Measurements from ENCODE around the gene PCYT1A. TPM values are rescaled to one million over a fixed set of nuclear protein-coding genes. Genes with fewer than 3 reads are reported as not detected.

The PCYT1A gene
- total RNA-seq, 4 donors from 2014 or later = 90.5 to 123 (median 99.0) TPM

GRCh38 chr3:196272826-196273225 is 14.7 kb downstream of the PCYT1A start:
- no peaks in the 10 kb centered on the region for H3K27me3 ChIP-seq
- peaks cover 11 to 20% of the 10 kb centered on the region in 2 donors for H3K4me1 ChIP-seq
- H3K4me3 ChIP-seq = peak overlapping the region in 1 of 4 donors; percentile 32
- peaks cover 0 to 17% of the 10 kb centered on the region in 2 donors for H3K36me3 ChIP-seq
- no peaks in the 10 kb centered on the region for H3K9me3 ChIP-seq
- in situ Hi-C loops (cut with MboI; ENCODE audit: low sequenced_read_pairs in 4 of 4) = no loop called here
- DNase-seq (peak in 1 of 2 donors; percentile 73), ATAC-seq (peak; percentile 47 to 84)
- TF ChIP-seq CTCF (IDR thresholded peaks at IDR 0.05 in 4 of 5, conservative IDR thresholded peaks at IDR 0.05 in 1 of 5) = no peak
- TF ChIP-seq POLR2A (IDR thresholded peaks at IDR 0.05) = no peak
- intact Hi-C loops (cut with DNase I; ENCODE audit: low total_unique reads) = no loop called here
- H3K27ac ChIP-seq = peak overlapping the region in 3 of 4 donors; percentile 41 to 80 (median 60)

DNA sequence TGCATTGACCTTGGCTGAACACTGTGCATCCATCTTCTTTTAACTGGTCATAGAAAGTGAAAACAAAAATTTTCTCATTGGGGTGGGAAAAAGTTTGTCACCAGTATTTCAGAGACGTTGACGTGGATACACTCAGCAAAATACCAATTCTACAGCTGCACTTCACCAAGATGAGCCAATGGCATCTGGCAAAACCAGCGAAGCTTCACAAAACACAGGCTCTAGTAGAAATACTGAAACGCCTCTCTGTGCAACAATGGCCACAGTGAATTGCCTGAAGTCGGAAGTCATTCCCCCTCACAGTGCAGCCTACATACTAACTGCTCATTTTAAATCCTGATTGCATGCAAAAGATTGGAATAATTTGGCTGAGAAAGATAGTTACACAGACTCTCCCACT is 17.0 kb downstream of the PCYT1A start:
- intact Hi-C loops (cut with DNase I; ENCODE audit: low total_unique reads) (no loop called here), in situ Hi-C loops (cut with MboI; ENCODE audit: low sequenced_read_pairs in 4 of 4) (no loop called here)
- peaks cover 0 to 39% of the 10 kb centered on the region in 2 donors for H3K36me3 ChIP-seq

GRCh38 chr3:196268284-196269163 is 19.0 kb downstream of the PCYT1A start:
- no peak for DNase-seq
- intact Hi-C loops (cut with DNase I; ENCODE audit: low total_unique reads) = no loop called here

More for the DNA sequence above, 17.0 kb downstream of the PCYT1A start:
- Histone ChIP-seq H3K4me1 (peaks cover 11 to 19% of the 10 kb centered on the region in 2 donors), H3K9me3 (no peaks in the 10 kb centered on the region), H3K27ac (no peak overlapping the region), H3K4me3 (no peak overlapping the region), H3K27me3 (no peaks in the 10 kb centered on the region)
- no peak for TF ChIP-seq CTCF (IDR thresholded peaks at IDR 0.05 in 4 of 5, conservative IDR thresholded peaks at IDR 0.05 in 1 of 5)
- TF ChIP-seq POLR2A (IDR thresholded peaks at IDR 0.05) = no peak
- no peak for ATAC-seq
- DNase-seq = no peak

DNA sequence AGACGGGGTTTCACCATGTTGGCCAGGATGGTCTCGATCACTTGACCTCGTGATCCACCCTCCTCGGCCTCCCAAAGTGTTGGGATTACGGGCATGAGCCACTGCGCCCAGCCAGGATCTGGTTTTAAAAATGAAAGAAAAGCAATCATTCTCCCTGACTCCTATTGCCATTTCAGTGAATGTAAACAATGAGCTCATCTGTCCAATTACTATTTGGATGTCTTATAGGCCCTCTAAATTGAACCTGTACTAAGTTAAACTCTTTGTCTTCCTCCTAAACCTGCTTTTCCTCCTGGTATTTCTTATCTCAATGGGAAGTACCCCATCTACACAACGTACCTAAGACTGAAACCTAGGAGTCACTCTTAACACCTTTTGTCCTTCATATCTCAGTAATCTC is 23.7 kb downstream of the PCYT1A start:
- H3K4me3 ChIP-seq = no peak overlapping the region
- in situ Hi-C loops (cut with MboI; ENCODE audit: low sequenced_read_pairs in 4 of 4) (no loop called here), intact Hi-C loops (cut with DNase I; ENCODE audit: low total_unique reads) (no loop called here)
- peaks cover 0 to 47% of the 10 kb centered on the region in 2 donors for H3K36me3 ChIP-seq
- ATAC-seq (no peak), DNase-seq (no peak)
- H3K27me3 ChIP-seq = no peaks in the 10 kb centered on the region
- H3K27ac ChIP-seq = no peak overlapping the region
- no peak for TF ChIP-seq CTCF (IDR thresholded peaks at IDR 0.05 in 4 of 5, conservative IDR thresholded peaks at IDR 0.05 in 1 of 5)
- TF ChIP-seq POLR2A (IDR thresholded peaks at IDR 0.05) = no peak
- no peaks in the 10 kb centered on the region for H3K4me1 ChIP-seq
- no peaks in the 10 kb centered on the region for H3K9me3 ChIP-seq

More at GRCh38 chr3:196268284-196269163, 19.0 kb downstream of the PCYT1A start:
- in situ Hi-C loops (cut with MboI; ENCODE audit: low sequenced_read_pairs in 4 of 4) = no loop called here
- H3K27ac ChIP-seq = peak overlapping the region in 1 of 4 donors; percentile 7
- H3K36me3 ChIP-seq = peaks cover 0 to 55% of the 10 kb centered on the region in 2 donors
- no peak for ATAC-seq
- H3K4me3 ChIP-seq = no peak overlapping the region
- peaks cover 9 to 11% of the 10 kb centered on the region in 2 donors for H3K4me1 ChIP-seq
- no peaks in the 10 kb centered on the region for H3K27me3 ChIP-seq
- TF ChIP-seq CTCF (IDR thresholded peaks at IDR 0.05 in 4 of 5, conservative IDR thresholded peaks at IDR 0.05 in 1 of 5) (no peak), POLR2A (IDR thresholded peaks at IDR 0.05) (no peak)
- H3K9me3 ChIP-seq = no peaks in the 10 kb centered on the region
